NCI-H345 treated with DMSO at 0.1 percent for 48 hours (cell line): ENCODE measurements around the gene CCDC149.
A peak's percentile ranks its signal among the peaks of the same experiment; 100 is the strongest.

Experiments used
- DNase-seq: peaks from one replicate; lab custom pipeline; 2025; ENCODE audit not compliant: unreplicated experiment; lab: John Stamatoyannopoulos, UW

The CCDC149 gene

DNA sequence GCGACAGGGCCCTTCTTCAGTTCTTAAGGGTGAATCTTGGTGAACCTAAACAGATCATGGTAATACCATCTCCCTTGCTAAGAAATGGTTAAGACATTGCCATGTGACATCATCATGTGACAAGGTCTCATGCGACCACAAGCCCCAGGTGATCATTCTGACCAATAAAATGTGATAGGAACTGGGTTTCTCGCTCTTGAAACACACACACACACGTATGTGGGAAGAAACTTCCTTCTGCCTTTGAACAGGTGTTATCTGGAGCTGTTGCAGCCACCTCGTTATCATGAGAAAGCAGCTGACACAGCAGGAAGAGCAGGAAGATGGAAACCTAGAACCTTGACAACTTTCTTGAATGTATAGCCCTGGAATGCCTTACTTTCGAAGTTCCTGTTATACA is 107.3 kb downstream of the CCDC149 start:
- DNase-seq: no peak

DNA sequence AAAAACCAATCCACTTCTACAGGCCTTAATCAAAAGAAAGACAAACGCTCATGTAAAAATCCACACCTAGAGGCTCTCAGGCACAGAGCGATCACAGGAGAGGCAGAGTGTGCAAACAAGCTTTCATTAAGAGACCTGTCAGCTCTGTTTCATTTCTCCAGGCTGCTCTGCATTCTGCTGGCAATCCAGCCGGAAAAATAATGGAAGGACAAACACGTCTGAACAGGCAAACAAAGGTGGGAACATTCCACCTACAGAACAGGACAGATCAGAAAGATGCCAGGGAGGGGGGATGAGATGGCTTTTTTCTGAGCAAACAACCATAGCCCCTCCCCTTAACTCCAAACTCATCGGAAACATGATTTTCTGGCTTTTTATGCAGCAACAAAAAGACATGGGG is 107.8 kb downstream of the CCDC149 start:
- DNase-seq: peak; percentile 32

DNA sequence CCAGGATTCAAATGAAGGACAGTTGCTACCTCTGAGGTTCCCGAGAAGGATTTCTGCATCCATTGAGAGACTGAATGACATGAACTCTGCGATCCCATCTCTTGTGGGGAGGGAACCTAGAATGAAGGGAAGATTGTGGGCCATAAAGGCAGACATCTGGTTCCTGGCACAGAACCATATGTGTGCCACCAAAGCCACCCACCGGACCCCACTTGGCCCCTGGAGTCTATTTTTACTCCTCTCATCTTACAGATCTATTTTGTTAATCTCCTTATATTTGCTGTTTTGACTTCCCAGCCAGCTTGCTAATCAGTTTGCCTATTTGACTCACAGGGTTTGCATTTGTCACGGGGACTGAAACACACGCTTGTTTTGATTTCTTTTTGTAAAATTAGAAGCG is 110.2 kb downstream of the CCDC149 start:
- no peak for DNase-seq

DNA sequence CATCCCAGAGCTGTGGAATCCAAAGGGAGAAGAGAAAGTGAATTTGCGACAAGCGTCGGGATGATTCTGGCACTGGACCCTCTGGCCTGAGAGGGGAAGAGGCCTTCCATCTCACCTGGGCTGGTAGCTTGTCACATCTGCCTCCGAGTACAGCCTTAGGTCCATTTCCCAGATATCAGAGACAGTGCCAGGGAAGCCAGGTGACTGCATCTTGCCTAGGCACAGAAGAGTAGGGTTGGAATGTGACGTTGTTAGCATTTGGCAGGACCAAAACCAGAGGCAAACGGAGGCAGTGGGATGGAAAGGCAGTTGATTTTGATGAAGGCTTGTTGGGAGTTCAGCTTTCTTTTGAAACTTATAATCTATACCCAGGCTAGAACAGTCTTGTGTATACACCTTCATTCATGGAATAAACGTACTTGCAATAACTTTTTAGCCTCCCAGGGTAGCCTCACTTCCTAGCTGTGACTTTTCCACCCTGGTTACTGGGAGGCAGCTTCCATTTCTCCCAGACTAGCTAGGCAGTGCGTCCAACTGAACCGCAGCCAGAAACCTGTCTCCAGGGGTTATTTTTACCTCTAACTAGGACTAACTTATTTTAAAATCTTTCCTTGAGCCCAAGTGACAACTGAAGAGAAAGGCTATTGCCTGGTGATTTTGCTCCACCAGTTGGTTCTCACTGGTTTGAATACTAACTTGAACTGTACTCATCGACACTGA is 111.5 kb downstream of the CCDC149 start:
- no peak for DNase-seq

DNA sequence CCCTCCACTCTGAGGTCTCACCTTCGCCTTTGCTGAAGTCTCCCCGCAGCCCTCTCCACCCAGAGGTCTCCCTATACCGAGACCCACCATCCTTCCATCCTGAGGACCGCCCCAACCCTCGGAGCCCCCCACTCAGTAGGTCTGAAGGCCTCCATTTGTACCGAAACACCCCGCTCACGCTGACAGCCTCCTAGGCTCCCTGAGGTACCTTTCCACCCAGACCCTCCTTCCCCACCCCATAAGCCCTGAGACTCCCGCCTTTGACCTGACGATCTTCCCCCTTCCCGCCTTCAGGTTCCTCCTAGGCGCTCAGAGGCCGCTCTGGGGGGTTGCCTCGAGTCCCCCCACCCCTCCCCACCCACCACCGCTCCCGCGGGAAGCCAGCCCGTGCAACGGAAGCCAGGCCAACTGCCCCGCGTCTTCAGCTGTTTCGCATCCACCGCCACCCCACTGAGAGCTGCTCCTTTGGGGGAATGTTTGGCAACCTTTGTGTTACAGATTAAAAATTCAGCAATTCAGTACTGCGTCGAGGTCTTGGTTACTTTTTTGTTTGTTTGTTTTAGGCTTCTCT is 112.4 kb downstream of the CCDC149 start:
- no peak for DNase-seq

DNA sequence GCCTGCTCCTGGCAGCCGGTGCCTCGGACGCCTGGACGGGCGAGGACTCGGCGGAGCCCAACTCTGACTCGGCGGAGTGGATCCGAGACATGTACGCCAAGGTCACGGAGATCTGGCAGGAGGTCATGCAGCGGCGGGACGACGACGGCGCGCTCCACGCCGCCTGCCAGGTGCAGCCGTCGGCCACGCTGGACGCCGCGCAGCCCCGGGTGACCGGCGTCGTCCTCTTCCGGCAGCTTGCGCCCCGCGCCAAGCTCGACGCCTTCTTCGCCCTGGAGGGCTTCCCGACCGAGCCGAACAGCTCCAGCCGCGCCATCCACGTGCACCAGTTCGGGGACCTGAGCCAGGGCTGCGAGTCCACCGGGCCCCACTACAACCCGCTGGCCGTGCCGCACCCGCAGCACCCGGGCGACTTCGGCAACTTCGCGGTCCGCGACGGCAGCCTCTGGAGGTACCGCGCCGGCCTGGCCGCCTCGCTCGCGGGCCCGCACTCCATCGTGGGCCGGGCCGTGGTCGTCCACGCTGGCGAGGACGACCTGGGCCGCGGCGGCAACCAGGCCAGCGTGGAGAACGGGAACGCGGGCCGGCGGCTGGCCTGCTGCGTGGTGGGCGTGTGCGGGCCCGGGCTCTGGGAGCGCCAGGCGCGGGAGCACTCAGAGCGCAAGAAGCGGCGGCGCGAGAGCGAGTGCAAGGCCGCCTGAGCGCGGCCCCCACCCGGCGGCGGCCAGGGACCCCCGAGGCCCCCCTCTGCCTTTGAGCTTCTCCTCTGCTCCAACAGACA is 113.1 kb downstream of the CCDC149 start:
- DNase-seq: no peak

DNA sequence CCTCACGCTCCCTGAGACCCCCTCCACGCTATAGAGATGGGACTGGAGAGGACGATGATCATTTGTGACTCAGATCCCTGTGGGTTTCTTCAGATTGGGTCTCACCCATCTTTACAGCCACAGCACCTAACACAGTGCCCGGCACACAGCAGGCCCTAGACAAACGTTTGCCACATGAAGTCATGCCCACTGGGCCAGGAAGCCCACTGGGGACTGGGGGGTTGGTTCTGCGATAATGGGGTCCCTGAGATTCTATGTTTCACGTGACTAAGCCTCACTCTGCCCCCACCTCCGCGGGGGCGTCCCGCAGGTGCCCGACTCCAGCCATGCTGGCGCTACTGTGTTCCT is 113.7 kb downstream of the CCDC149 start:
- no peak for DNase-seq

DNA sequence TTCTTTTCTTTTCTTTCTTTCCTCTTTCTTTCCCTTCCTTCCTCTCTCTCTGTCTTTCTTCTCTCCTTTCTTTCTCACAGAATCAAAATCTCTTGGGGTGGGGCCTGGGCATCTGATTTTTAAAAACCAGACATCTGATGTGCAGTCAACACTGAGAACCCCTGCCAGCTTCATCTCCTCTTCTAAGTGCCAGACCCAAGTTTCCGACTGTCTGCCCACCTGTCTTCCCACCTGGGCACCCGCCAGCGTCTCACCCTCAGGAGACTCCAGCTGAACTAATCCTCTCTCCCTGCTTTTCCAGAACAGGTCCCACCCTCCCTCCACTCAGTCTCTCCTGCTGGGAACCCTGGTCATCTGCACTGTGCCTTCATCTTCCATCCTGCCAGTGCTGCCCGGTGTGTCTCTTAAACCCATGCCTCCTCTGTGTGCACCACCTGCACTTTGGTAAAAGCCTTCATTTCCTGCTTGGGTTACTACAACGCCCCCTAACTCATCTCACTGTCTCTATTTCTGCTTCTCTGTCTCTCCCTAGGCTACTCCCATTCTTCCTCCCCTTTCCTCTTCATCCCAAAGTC is 114.7 kb downstream of the CCDC149 start:
- DNase-seq: no peak

DNA sequence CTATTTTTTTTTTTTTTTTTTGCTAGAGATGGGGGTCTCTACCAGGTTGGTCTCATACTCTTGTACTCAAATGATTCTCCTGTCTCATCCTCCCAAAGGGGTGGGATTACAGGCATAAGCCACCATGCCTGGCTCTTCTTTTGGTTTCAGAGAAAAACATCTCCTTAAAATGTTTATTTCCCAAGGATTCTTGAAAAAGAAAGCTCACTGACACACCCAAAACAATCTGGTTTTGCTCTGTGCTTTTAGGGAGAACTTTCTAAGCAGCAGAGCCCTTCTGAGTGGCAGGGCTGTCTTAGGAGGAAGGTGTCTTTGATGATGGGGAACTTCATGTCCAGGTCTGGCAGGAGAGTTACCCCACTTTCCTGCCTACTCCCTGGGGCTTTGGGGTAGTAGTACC is 116.2 kb downstream of the CCDC149 start:
- no peak for DNase-seq

DNA sequence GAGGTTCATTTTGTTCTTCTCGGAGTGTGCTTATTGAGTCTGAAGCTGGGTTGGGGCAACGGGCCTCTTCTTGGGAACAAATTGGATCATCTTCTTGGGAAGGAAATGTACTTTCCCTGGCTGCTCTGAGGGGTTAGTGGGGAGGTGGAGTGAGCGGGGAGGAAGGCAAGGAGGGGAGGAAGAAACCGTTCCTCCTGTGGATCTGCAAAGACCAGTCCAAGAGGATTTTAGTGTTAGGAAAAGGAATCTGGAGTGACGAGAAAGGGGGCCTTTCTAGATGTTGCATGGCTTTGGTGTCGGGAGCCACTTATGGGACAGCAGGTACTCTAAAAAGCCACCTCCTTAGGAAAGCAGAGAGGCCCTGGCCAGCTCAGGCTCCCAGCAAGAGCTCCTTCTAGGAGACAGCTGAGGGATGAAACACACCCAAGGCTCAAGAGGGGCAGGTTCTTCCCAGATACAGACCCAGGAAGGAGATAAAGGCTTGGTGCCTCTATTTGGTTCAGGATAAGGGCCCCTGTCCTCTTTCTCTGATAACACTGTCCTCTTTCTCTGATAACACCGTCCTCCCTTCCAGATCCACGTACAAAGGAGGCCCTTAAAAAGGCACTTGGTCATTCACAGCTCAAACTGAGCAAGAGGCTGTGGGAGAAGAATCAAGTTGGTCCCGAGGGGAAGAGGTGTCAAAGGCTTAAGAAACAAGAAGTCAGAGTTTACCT is 117.0 kb downstream of the CCDC149 start:
- DNase-seq: no peak

DNA sequence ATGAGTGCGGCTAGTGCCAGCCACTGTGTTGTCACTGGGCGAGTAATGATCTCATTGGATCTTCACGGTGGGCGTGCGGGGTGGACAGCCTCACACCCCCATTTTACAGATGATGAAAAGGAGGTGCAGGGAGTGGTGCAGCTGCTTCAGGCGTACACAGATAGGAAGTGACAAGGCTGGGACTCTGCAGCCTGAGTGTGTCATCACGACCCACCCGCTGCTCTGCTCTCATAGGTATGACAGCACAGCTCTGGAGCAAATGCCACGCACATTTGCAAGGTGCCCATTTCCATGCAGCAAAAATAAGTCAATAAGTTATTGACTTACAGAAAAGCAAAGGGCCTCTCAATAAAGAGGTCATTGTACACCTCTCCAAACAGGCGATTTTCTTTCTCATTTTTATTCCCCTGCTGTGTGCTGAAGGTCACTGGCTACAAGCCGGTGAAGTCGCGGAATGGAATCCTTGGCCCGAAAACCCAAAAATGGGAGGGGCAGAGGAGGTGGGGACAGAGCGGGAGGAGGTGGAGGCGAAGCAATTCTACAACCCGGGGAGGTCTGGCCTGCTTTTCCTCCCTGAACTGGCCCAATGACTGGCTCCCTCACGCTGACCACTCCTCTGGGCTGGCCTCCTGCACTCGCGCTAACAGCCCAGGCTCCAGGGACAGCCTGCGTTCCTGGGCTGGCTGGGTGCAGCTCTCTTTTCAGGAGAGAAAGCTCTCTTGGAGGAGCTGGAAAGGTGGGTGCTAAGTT is 117.8 kb downstream of the CCDC149 start, which contains the start of gene SOD3:
SOD3 (plus strand) TSS at position 658 of the 750 bp plus-strand sequence. CDS start 3,949 bp downstream, outside the sequence.
- no peak for DNase-seq

DNA sequence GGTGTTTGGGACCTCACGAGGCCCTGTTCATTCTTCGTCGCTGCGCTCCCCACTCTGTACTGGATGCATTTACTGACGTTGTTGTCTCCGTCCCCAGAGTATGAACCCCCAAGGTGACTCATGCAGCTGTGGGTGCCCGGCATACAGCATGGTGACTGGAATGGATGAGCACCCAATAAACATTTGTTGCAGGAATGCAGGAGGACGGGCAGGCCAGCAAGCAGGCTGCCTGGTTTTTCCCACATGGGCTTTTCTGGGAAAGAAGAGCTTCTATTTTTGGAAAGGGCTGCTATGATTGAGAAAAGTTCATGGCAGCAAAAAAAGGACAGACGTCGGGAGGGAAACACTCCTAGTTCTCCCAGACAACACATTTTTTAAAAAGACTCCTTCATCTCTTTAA is 118.4 kb downstream of the CCDC149 start:
- DNase-seq: no peak

DNA sequence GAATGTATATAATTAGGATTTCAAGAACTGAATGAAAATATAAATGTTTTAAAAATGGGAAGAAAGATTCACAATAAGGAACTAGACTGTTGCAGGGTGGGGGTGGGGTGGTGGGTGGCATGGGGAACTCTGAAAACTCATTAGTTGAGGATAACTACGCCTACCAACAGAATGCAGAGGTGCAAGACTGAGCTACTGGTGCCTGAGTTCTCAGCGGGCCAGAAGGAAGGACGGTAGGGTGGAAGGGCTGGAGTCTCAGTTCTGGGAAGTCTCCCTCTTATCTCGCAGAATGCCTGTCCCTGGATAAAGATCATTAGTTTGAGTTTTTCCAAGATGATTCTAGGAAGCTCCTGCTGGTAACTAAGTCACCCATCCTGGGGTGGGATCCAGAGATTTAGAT is 118.8 kb downstream of the CCDC149 start:
- DNase-seq: no peak

DNA sequence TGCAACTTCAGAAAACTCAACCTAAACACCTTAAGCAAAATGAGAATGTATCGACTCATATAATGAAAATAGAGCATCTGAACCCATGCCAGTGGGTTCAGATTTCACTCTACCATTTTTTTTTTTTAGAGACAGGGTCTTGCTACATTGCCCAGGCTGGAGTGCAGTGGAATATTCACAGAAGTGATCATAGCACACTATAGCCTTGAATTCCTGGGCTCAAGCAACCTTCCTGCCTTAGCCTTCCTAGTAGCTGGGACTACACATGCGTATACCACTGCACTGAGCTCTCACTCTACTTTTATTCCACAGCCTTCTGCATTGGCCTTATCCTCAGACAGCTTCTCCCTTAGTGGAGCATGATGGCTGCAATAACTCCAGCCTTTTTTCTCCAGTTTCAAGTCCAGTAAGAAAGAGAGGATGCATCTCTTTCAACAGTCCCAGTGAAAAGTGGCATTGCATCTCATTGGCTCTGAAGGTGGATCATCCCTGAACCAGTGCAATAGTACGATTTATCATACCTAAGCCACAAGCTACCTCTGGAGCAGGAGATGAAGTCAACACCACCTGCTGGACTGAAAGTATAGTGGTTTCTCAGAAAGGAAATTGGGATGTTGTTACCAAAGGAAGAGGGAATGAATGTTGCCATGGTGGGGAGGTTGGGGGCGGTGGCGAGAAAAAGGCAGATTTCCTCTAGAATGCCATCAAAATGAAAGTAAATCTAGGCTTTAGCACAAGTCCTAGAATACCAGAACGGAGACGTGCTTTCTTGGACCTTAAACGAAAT is 119.4 kb downstream of the CCDC149 start:
- no peak for DNase-seq

DNA sequence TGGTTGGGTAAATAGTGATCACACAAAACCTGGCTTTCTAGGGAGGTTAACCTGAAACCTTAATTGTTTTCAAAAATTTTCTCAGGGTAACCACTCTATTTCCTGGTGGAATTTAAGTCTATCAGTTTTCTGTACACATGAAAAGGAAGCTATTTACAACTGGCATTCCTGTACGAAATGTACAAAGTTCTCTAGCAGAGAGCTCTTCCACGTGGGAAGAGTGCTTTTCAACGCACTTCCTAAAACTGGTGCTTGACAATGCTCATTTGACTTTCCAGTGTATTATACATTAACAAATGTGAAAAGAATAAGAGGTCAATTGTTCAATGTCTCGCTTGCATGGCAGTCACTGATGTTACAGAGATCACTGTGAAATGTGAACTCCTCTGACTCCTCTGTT is 120.3 kb downstream of the CCDC149 start:
- DNase-seq: no peak

DNA sequence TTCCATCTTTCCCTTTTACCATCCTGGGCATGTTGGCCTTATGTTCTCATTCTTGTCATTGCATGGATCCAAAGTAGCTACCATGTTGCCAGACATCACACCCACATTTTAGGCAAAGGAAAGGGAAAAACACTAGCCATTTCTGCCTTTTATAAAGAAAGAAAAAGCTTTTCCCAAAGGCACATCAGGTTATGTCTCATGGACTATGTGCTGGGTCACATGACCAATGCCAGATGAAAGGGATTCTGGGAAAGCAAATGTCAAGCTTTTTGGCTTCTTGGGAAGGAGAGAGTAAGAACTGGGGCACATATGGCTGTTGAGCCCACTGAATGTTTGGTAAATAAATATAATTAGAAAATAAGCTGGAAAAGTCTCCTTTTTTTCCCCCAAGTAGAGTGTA is 121.8 kb downstream of the CCDC149 start:
- no peak for DNase-seq

DNA sequence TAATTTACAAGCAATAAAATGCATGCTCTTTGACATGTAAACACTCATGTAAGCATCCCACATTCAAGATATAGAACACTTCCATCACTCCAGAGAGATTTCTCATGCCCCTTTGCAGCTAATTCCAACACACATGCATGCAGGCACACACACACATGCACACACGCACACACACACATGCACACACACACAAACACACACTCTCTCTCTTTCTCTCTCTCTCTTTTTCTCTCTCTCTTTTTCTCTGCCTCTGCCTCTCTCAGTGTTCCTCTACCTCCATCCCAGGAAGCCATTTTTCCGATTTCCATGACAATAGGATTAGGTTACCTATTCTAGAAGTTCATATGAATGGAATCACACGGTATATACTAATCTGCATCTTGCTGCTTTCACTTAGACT is 129.3 kb downstream of the CCDC149 start:
- DNase-seq: no peak

DNA sequence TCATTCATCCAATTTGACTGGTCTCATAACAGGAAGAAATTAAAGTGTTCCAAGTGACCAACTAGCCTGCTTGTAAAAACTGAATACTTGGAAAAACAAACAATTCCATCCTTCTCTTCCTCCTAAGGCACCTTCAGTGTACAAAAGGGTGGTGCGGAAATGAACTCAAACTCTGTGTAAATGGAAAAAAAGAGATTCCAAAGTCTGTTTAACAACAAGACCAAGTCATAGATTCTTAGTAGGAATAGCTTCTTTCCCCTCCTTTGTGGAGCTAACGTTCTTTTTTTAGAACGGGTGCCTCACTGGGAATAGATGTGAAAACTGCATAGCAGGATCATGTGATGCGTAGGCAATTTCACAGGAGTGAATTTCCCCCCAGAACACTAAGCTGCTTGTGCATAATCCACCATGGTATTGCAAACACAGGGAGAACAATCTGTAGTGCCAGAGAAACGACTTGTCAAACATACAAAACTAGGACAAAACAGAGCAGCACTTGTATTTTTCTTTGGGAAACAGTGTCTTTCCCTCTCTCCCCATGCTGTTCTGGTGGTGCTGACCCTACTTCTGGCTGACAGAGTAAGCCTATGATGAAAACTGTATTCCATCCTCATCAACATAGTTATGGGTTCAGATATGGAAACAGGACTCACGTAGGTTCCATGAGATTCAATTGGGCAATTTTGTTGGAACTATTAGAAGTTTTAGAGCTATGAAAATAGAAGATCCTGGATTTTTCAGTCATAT is 130.7 kb downstream of the CCDC149 start:
- DNase-seq: no peak

DNA sequence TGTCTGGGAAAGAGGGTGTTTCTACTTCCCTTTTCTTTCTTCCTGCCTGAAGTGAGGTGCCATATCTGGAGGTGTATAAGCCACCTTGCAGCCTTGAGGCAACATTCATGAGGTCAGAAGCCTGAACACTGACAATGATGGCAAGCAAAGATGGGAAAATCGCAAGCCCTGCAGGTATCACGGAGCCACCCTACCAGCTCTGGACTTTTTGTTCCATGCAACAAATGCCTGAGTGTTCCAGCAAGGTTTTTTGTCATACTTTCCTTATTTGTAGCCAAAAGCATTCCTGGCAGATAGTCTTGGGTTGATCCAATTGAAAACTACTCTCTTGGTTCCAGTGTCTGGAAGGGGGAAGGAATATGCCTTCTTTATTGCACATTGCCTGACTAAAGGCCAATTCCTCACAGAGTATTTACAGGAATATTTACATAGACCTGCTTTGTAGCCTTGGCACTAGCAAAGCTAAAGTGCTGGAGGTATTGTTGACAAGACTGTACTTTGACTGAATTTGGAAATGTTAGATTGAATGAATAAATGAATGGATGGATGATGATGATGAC is 131.8 kb downstream of the CCDC149 start:
- DNase-seq: no peak
